Glomerular visceral epithelial cell (primary cell): Measurements from ENCODE around the gene LRRC75A.
"Not testable (repeated sequence)": the region's sequence is repeated elsewhere in the genome, so short reads cannot be mapped to it uniquely, and the experiment has no call there.

ENCODE experiments used
- DNase-seq: peaks from one replicate; pipeline ENCODE4 v3.0.0-alpha.2; 2016; ENCODE audit errors: extremely low spot score

Gene LRRC75A

GRCh38 chr17:16472539-16472938, 19.5 kb downstream of the LRRC75A start:
- DNase-seq: no peak

GRCh38 chr17:16471295-16471694, 20.7 kb downstream of the LRRC75A start:
- DNase-seq: no peak

DNA sequence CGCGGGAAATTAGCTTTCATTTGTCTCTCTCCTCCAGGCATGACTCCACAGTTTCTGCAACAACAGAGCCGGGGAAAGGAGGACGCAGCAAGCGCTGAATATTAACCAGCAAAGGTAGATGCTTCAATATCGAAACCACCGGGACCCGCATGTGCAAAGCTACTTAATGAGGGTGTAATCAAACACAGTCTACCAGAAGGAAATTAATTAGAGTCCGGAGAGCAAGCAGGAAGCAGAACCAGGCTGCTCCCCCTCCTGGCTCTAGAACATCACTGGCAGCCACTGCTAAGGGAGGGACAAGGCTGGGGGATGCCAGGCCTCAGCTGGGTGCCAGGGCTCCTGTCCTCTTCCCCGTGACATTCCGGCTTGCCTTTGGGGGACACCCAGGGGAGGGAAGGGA, 21.7 kb downstream of the LRRC75A start:
- no peak for DNase-seq

GRCh38 chr17:16468428-16468992, 23.5 kb downstream of the LRRC75A start:
- DNase-seq: no peak

GRCh38 chr17:16467886-16468285, 24.1 kb downstream of the LRRC75A start:
- no peak for DNase-seq

GRCh38 chr17:16467044-16467443, 24.9 kb downstream of the LRRC75A start:
- no peak for DNase-seq

DNA sequence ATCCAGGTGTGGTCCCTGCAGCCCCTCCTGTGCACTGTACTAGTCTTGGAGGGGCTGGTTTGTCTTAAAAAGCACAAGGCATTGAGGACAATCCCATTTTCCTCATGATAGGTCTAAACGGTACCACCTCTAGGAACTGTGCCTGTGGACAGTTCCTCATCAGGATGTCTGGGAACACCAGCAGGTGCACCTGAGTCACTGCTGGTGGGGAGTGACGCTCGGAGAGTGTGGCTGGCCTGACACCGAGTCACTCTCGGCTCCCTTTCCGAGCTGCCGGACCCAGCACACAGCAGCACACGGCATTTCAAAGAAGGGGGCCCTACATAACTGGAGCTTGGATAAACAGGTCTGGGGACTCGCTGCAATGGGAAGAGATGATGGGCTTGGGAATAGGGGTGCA, 25.6 kb downstream of the LRRC75A start:
- no peak for DNase-seq

DNA sequence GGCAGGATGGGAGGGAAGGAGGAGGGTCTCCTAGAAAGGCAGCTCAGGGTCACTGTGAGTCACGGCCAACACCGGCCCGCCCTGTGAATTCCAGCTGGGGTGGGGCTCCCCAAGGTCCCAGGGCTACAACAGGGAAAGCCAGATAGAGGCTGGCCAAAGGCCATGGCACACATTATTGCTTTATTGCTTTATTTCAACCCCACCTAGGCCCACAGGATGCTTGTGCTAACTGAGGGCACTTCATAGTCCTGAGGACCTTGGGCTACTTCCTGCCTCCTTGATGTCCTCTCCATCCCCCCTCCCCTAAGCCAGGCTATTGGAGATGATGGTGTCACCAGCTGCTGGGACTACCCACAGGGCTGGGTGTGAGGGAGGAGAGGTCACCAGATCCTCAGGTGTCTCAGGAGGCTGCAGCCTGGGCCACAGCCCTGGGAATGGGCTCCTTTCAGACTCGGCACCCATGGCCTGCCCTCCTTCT, 26.1 kb downstream of the LRRC75A start:
- no peak for DNase-seq

DNA sequence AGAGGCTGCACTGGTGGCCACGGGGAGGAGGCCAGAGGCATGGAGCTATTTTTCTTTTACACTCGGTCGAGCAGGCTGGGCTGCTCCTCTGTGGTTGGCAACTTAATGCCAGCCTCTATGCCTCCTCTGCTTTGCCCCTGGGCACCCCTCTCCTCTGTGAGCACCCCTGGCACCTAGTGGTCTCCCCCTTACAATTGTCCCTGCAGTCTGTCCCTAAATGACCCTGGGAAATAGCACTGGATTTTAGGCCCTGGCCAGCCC, 27.0 kb downstream of the LRRC75A start:
- DNase-seq: no peak

DNA sequence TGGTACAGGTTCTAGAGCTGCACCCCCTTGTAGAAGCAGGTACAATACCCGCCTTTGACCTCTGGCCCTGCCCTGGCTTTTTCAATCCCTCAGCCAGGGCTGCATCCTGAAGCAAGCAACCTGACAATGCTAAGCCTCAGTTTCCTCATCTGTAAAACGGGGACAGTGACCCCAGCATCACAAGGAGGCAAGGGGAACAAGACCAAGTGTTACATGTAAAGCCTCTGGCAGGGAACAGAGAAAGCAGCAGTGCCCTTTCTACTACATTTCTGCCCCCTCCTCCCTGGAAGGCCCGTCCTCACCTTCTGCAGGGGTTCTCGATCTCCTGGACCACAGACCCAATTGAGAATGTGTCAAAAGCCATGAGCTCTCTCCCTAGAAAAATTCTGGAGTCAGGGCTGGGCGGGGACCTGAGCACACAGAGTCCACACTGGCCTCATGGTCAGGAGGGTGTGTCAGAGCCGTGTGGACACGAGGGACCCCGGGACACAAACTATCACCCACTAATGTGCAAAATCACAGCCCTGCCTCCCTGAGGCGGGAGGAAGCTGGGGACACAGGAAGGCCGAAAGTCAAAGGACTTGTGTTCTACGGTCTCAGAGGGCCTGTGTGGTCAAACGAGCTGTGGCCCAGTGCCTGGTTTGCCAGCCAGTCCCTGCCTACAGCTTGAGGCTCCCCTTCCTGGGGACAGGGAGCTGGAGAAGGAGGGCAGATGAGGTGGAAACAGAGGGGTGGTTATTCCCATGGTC, 27.5 kb downstream of the LRRC75A start:
- DNase-seq: no peak

GRCh38 chr17:16463358-16464302, 28.4 kb downstream of the LRRC75A start:
- DNase-seq: no peak

- no peak for DNase-seq
These were observed 29.7 kb downstream of the LRRC75A start for GRCh38 chr17:16462070-16462864.

DNA sequence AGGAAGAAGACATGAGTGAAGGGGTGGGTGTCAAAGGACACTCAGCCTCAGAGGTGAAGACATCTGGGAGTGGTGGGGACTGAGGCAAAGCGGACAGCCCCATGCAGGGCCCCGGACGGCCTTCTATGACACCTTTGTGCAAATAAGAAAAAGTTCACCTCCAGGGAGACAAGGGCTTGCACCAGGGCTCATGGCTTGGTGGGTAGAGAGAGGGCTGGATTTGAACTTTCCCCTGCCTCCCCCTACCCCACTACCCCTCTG, 30.5 kb downstream of the LRRC75A start:
- DNase-seq: no peak

DNA sequence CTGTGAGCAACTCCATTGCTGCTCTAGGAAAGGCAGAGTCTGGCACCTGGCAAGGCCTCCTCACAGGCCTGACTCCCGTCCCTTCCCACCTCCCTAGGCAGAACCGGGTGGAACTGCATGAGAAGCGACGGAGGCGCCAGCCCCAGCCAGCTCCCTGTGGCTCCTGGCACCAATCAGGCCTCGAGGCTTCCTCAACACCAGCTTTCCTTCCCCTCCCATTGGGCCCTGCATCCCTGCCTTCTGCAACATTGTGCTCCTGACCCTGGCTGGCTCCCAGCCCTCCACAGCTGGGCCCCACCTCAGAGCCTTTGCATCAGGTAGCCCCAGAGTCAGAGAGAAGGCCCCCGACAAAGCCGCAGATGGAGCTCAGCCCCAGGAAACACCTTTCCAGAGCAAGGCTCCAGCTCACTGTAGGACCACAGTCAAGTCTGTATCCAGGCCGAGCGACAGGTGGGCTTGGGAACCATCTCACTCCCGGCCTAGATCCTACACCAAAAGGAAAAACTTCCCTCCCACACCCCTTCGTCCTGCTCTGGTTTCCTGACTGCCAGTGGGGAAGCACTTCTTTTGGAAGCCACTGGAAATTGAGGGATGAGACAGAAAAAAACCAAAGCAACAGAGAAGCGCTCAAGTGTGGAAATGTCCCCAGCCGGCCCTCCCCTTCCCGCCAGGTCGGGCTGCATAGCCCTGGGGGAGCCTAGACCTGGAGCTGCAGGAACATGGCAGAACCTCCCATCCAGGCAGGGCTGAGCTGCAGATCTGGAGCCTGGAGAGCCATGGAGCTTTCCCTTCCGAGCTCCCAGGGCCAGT, 31.0 kb downstream of the LRRC75A start:
- DNase-seq: no peak

- no peak for DNase-seq
These were observed 32.0 kb downstream of the LRRC75A start for GRCh38 chr17:16459855-16460550.

GRCh38 chr17:16459271-16459670, 32.7 kb downstream of the LRRC75A start:
- DNase-seq: no peak

DNA sequence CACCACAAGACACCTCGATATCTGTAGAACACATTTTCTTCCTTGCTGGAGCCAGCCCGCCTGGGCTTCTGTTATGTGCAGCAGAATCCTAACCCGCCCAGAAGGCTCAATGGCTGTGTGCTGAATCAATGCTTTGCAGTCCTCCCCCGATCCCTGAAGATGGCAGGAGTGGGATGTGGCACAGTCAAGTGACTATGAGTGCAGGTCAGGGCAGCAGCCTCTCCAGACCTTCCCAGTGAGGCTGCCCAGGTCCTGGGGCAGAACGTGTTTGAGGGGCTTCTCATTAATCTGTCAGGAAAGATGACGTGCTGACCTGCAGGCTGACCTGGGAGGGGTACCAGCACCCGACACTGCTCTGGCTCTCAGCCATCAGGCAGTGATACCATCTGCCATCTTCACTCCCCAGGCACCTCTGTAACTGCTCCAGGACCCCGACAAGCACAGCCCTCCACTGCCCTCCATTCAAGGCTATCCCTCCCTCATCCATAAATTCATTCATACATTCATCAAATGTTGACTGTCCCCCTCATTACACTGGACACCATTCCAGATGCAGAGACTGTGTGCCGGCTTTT, 35.2 kb downstream of the LRRC75A start:
- DNase-seq: no peak

DNA sequence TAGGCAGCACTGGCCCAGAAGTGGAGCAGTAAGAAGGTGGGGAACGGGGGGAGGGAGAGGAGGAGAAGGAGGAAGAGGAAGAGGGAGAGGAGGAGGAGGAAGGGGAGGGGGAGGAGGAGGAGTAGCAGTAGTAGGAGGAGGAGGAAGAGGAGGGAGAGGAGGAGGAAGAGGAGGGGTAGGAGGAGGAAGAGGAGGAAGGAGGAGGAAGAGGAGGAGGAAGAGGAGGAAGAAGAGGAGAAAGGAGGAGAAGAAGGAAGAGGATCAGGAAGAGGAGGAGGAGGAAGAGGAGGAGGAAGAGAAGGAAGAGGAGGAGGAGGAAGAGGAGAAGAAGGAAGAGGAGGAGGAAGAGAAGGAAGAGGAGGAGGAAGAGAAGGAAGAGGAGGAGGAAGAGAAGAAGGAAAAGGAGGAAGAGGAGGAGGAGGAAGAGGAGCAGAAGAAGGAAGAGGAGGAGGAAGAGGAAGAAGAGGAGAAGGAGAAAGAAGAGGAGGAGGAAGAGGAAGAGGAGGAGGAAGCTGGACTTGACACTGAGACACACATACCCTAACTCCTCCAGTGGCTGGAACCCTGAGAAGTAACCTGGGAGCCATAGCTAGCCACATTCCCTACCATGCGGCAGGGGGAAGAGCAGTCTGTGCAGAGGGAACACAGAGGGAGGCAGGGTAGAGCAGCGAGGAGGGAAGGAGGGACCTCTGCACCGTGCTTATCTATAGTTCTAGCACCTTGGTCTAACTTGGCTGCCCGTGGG, 35.8 kb downstream of the LRRC75A start:
- no peak for DNase-seq

DNA sequence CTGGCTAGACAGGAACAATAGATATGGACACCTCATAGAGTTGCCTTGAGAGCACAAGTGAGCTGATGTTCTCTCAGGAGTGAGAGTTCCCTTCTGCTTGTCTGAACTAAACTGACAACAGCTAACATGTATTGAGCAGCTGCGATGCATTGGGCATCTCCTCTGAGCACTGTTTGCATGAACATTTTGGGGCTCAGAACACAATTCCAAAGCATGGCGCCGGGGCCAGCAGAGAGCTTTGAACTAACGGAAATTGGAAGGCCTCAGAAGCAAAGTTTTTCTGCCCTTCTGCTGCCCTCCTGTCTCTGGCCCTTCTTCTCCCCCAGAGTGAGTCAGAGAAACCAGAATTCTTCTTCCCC, 38.5 kb downstream of the LRRC75A start:
- DNase-seq: no peak

GRCh38 chr17:16452268-16452667, 39.7 kb downstream of the LRRC75A start:
- DNase-seq: not testable (repeated sequence)
